ENCODE data around the gene PHEX.

Gene PHEX

GRCh38 chrX:22069586-22069985 is 37.5 kb downstream of the PHEX start:
- H3K4me3 ChIP-seq (ENCODE audit: extremely low read depth, insufficient read depth, low read length, poor library complexity, severe bottlenecking) = no peak overlapping the region
- no peak overlapping the region for H3K27ac ChIP-seq (ENCODE audit: low read depth, low read length, severe bottlenecking)
- H3K9me3 ChIP-seq (ENCODE audit: control insufficient read depth, low read length) = no peaks in the 10 kb centered on the region
- H3K36me3 ChIP-seq (ENCODE audit: control insufficient read depth, insufficient read depth, low read length) = no peaks in the 10 kb centered on the region
- H3K4me1 ChIP-seq (ENCODE audit: control insufficient read depth, insufficient read depth, low read length, poor library complexity, severe bottlenecking) = no peaks in the 10 kb centered on the region
- WGBS, 2 experiments (ENCODE audit: insufficient coverage in 2 of 2) = no CpG with 5 or more reads among the region's 4 CpGs

GRCh38 chrX:22073928-22074327 is 41.8 kb downstream of the PHEX start:
- WGBS, 2 experiments (ENCODE audit: insufficient coverage in 2 of 2) = no CpG with 5 or more reads among the region's 2 CpGs
- no peaks in the 10 kb centered on the region for H3K9me3 ChIP-seq (ENCODE audit: control insufficient read depth, low read length)
- no peak overlapping the region for H3K27ac ChIP-seq (ENCODE audit: low read depth, low read length, severe bottlenecking)
- no peak overlapping the region for H3K4me3 ChIP-seq (ENCODE audit: extremely low read depth, insufficient read depth, low read length, poor library complexity, severe bottlenecking)
- no peaks in the 10 kb centered on the region for H3K36me3 ChIP-seq (ENCODE audit: control insufficient read depth, insufficient read depth, low read length)
- H3K4me1 ChIP-seq (ENCODE audit: control insufficient read depth, insufficient read depth, low read length, poor library complexity, severe bottlenecking) = no peaks in the 10 kb centered on the region

DNA sequence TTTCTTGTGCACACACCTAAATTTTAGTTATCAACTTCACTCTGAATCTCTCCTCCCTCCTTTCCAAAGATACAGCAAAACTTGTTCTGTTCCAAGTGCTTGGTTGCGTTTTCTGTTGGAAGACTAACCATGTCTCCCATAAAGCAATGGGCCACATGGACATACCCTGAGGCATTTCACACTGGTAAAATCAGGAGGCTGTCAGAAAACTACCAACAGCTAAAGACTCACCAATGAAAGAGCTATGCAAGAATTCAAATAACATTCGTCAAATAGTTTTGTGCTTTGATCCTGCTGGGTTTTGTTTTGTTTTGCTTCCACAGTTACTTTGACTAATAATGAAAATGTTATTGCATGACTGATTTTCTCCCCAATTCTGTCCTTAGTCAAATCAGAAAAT is 46.0 kb downstream of the PHEX start:
- Histone ChIP-seq H3K4me3 (ENCODE audit: extremely low read depth, insufficient read depth, low read length, poor library complexity, severe bottlenecking) (no peak overlapping the region), H3K36me3 (ENCODE audit: control insufficient read depth, insufficient read depth, low read length) (no peaks in the 10 kb centered on the region), H3K9me3 (ENCODE audit: control insufficient read depth, low read length) (no peaks in the 10 kb centered on the region), H3K4me1 (ENCODE audit: control insufficient read depth, insufficient read depth, low read length, poor library complexity, severe bottlenecking) (no peaks in the 10 kb centered on the region), H3K27ac (ENCODE audit: low read depth, low read length, severe bottlenecking) (no peak overlapping the region)
- WGBS, 2 experiments (ENCODE audit: insufficient coverage in 2 of 2) = no CpG with 5 or more reads among the region's 2 CpGs

GRCh38 chrX:22081475-22082092 is 49.5 kb downstream of the PHEX start:
- WGBS, 2 experiments (ENCODE audit: insufficient coverage in 2 of 2) = no CpG with 5 or more reads among the region's 7 CpGs
- no peaks in the 10 kb centered on the region for H3K9me3 ChIP-seq (ENCODE audit: control insufficient read depth, low read length)
- no peak overlapping the region for H3K4me3 ChIP-seq (ENCODE audit: extremely low read depth, insufficient read depth, low read length, poor library complexity, severe bottlenecking)

GRCh38 chrX:22086003-22086402 is 53.9 kb downstream of the PHEX start:
- Histone ChIP-seq H3K4me3 (ENCODE audit: extremely low read depth, insufficient read depth, low read length, poor library complexity, severe bottlenecking) (no peak overlapping the region), H3K27ac (ENCODE audit: low read depth, low read length, severe bottlenecking) (no peak overlapping the region), H3K9me3 (ENCODE audit: control insufficient read depth, low read length) (no peaks in the 10 kb centered on the region), H3K36me3 (ENCODE audit: control insufficient read depth, insufficient read depth, low read length) (no peaks in the 10 kb centered on the region), H3K4me1 (ENCODE audit: control insufficient read depth, insufficient read depth, low read length, poor library complexity, severe bottlenecking) (no peaks in the 10 kb centered on the region)
- 100% methylated on average over 1 of the region's 4 CpGs; no CpG with 5 or more reads in 1 of the 2 experiments for WGBS, 2 experiments (ENCODE audit: insufficient coverage in 2 of 2)

More at GRCh38 chrX:22081475-22082092, 49.5 kb downstream of the PHEX start:
- Histone ChIP-seq H3K36me3 (ENCODE audit: control insufficient read depth, insufficient read depth, low read length) (no peaks in the 10 kb centered on the region), H3K27ac (ENCODE audit: low read depth, low read length, severe bottlenecking) (no peak overlapping the region), H3K4me1 (ENCODE audit: control insufficient read depth, insufficient read depth, low read length, poor library complexity, severe bottlenecking) (no peaks in the 10 kb centered on the region)

DNA sequence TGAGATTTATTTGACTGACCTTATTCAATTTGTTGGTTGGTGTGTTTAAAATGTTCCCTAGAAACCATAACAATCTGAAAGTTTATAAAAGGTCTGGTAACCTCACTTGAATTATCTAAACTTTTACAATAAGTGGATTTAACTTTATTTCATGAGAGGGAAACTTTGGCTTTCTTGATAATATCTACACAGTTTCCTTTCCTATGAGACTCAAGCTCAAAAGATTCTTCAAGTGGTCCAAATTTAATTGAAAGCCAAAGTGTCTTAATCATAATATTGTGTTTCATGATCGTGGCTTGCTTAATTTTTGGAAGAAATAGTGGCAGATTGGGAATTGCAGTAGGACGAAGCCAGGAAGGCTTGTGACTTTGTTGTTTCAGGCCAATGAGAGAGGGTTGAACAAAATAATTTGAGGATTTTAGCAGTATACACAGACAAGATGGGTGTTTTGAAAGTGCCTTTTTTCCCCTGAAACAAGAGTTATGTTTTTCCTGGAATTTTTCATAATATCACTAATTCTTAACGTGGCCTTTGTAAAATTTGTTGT is 55.0 kb downstream of the PHEX start:
- no peak overlapping the region for H3K27ac ChIP-seq (ENCODE audit: low read depth, low read length, severe bottlenecking)
- no peaks in the 10 kb centered on the region for H3K9me3 ChIP-seq (ENCODE audit: control insufficient read depth, low read length)
- no peaks in the 10 kb centered on the region for H3K36me3 ChIP-seq (ENCODE audit: control insufficient read depth, insufficient read depth, low read length)
- H3K4me1 ChIP-seq (ENCODE audit: control insufficient read depth, insufficient read depth, low read length, poor library complexity, severe bottlenecking) = no peaks in the 10 kb centered on the region
- 60 to 86% methylated on average over 1 of the region's 3 CpGs for WGBS, 2 experiments (ENCODE audit: insufficient coverage in 2 of 2)
- H3K4me3 ChIP-seq (ENCODE audit: extremely low read depth, insufficient read depth, low read length, poor library complexity, severe bottlenecking) = no peak overlapping the region

DNA sequence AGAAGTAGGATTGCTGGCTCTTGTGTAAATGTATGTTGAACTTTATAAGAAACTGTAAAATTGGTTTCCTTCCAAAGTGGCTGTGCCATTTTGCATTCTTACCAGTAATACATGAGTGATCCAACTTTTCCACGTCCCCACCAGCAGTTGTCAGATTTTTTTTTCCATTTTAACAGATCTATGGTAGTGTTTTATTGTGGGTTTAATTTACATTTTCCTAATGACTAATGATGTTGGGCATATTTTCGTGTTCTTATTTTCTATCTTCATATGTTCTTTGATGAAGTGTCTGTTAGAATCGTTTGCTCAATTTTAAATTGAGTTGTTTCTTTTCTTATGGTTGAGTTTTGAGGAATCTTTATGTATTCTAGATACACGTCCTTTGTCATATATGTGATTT is 56.2 kb downstream of the PHEX start:
- H3K9me3 ChIP-seq (ENCODE audit: control insufficient read depth, low read length) = no peaks in the 10 kb centered on the region
- no peak overlapping the region for H3K27ac ChIP-seq (ENCODE audit: low read depth, low read length, severe bottlenecking)
- H3K36me3 ChIP-seq (ENCODE audit: control insufficient read depth, insufficient read depth, low read length) = no peaks in the 10 kb centered on the region
- no peaks in the 10 kb centered on the region for H3K4me1 ChIP-seq (ENCODE audit: control insufficient read depth, insufficient read depth, low read length, poor library complexity, severe bottlenecking)
- H3K4me3 ChIP-seq (ENCODE audit: extremely low read depth, insufficient read depth, low read length, poor library complexity, severe bottlenecking) = no peak overlapping the region
- no CpG with 5 or more reads among the region's 4 CpGs for WGBS, 2 experiments (ENCODE audit: insufficient coverage in 2 of 2)

DNA sequence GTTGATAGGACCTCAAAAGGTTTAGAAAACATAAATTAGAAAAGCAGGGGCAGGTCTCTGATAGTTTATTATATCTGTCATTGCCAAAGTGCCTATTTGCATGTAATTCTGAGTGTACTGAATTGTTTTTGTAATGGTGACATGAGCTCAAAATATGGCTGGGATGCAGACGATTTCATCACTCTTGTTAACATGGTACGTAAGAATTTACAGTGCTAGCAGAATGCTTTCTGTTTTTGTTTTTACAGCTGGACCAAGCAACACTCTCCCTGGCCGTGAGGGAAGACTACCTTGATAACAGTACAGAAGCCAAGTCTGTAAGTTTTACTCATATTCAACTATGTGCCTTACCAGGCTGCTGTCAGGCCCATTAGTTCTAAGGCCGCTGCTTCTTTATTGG is 58.1 kb downstream of the PHEX start:
- H3K4me1 ChIP-seq (ENCODE audit: control insufficient read depth, insufficient read depth, low read length, poor library complexity, severe bottlenecking) = no peaks in the 10 kb centered on the region
- no peak overlapping the region for H3K27ac ChIP-seq (ENCODE audit: low read depth, low read length, severe bottlenecking)
- WGBS, 2 experiments (ENCODE audit: insufficient coverage in 2 of 2) = 68 to 100% methylated on average over 1 to 3 of the region's 4 CpGs
- no peak overlapping the region for H3K4me3 ChIP-seq (ENCODE audit: extremely low read depth, insufficient read depth, low read length, poor library complexity, severe bottlenecking)
- no peaks in the 10 kb centered on the region for H3K9me3 ChIP-seq (ENCODE audit: control insufficient read depth, low read length)
- H3K36me3 ChIP-seq (ENCODE audit: control insufficient read depth, insufficient read depth, low read length) = no peaks in the 10 kb centered on the region

- Histone ChIP-seq H3K9me3 (ENCODE audit: control insufficient read depth, low read length) (no peaks in the 10 kb centered on the region), H3K4me3 (ENCODE audit: extremely low read depth, insufficient read depth, low read length, poor library complexity, severe bottlenecking) (no peak overlapping the region), H3K36me3 (ENCODE audit: control insufficient read depth, insufficient read depth, low read length) (no peaks in the 10 kb centered on the region), H3K27ac (ENCODE audit: low read depth, low read length, severe bottlenecking) (no peak overlapping the region), H3K4me1 (ENCODE audit: control insufficient read depth, insufficient read depth, low read length, poor library complexity, severe bottlenecking) (peaks cover 4% of the 10 kb centered on the region)
- WGBS, 2 experiments (ENCODE audit: insufficient coverage in 2 of 2) = 100% methylated on average over 1 of the region's 3 CpGs; no CpG with 5 or more reads in 1 of the 2 experiments
Measured at GRCh38 chrX:22093550-22093949, 61.4 kb downstream of the PHEX start.

- Histone ChIP-seq H3K36me3 (ENCODE audit: control insufficient read depth, insufficient read depth, low read length) (no peaks in the 10 kb centered on the region), H3K9me3 (ENCODE audit: control insufficient read depth, low read length) (no peaks in the 10 kb centered on the region), H3K4me3 (ENCODE audit: extremely low read depth, insufficient read depth, low read length, poor library complexity, severe bottlenecking) (no peak overlapping the region), H3K4me1 (ENCODE audit: control insufficient read depth, insufficient read depth, low read length, poor library complexity, severe bottlenecking) (peaks cover 4% of the 10 kb centered on the region), H3K27ac (ENCODE audit: low read depth, low read length, severe bottlenecking) (no peak overlapping the region)
- WGBS, 2 experiments (ENCODE audit: insufficient coverage in 2 of 2) = 54% methylated on average over 2 of the region's 3 CpGs; no CpG with 5 or more reads in 1 of the 2 experiments
Measured at GRCh38 chrX:22095286-22095685, 63.2 kb downstream of the PHEX start.

- Histone ChIP-seq H3K4me1 (ENCODE audit: control insufficient read depth, insufficient read depth, low read length, poor library complexity, severe bottlenecking) (peaks cover 4% of the 10 kb centered on the region), H3K27ac (ENCODE audit: low read depth, low read length, severe bottlenecking) (no peak overlapping the region), H3K36me3 (ENCODE audit: control insufficient read depth, insufficient read depth, low read length) (no peaks in the 10 kb centered on the region), H3K9me3 (ENCODE audit: control insufficient read depth, low read length) (no peaks in the 10 kb centered on the region), H3K4me3 (ENCODE audit: extremely low read depth, insufficient read depth, low read length, poor library complexity, severe bottlenecking) (no peak overlapping the region)
- 83 to 100% methylated on average over 1 to 3 of the region's 4 CpGs for WGBS, 2 experiments (ENCODE audit: insufficient coverage in 2 of 2)
Measured at GRCh38 chrX:22095856-22096255, 63.7 kb downstream of the PHEX start.
